ENCODE data around the gene POGK. TPM values are rescaled to one million over a fixed set of nuclear protein-coding genes. Genes with fewer than 3 reads are reported as not detected.

The POGK gene
- total RNA-seq, 1 donor from 2014 or later = 10.1 TPM

DNA sequence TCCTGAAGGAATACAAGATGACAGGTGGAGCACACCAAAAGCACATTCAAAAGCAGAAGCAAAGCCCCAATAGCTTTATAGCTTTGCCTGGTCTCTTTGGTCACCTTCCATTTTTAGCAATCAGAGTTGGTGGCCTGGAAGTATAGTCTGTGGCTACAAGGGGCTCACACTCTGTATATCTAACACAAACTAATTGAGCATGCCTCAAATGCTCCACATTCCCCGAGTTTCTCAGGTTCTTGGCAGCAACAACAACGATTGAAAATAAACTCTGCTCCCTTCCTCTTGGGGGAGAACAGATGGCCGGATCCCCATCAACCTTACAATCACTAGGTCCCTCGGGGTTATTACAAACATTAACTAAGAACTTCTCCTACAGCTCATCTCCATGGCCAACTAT lies 61.7 kb downstream of the POGK start:
- no peak for DNase-seq (ENCODE audit: low spot score)
- ATAC-seq = no peak

DNA sequence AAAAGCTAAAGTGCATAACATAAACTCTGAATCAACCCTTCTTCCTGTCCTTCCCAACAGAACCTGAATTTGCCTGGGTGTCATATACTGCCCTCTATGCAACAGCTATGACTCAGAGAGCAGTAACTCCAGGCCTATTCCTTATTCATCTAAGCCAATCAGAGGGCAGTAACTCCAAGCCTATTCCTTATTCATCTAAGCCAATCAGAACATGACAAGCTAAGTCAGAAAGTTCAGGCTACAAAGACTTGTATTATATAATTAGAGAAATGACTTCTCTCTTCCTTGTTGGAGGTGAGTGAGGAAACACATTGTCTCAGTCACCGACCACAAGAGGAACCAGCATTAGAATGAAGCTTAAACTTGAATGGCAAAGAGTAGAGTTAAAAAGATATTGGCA lies 63.0 kb downstream of the POGK start:
- peak; percentile 20 for ATAC-seq
- DNase-seq (ENCODE audit: low spot score) = no peak

DNA sequence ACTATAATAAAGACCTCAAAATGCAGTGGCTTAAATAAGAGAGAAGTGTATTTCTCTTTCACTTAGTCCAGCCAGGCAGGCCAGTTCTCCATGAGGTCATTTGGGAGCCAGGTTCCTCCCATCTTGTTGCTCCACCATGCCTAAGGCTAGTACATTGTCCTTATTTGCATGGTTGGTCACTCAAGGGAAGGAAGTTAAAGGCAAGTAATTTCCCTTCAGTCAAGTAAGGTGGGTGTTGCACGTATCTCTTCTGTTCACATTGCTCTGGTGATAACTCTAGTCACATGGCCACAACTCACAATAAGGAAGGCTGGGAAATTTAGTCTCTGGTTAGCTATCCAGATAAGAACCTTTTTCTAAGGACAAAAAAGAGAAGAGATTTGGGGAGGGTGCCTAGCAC lies 64.0 kb downstream of the POGK start:
- ATAC-seq (no peak), DNase-seq (ENCODE audit: low spot score) (no peak)

GRCh38 chr1:166905136-166905535 lies 65.9 kb downstream of the POGK start:
- DNase-seq (ENCODE audit: low spot score) = no peak
- no peak for ATAC-seq

- no peak for ATAC-seq
- no peak for DNase-seq (ENCODE audit: low spot score)
Observed at GRCh38 chr1:166905900-166906299, 66.6 kb downstream of the POGK start.

Other genes starting within 250 kb of the POGK start
- gene TADA1, start 36.8 kb downstream of the POGK start, total RNA-seq = 14.2 TPM
- 3.3 TPM for gene ILDR2, start 136.1 kb downstream of the POGK start, total RNA-seq
- gene MAEL, start 149.8 kb downstream of the POGK start, total RNA-seq = 0.86 TPM